Smooth muscle cell (in vitro differentiated cells): Measurements from ENCODE around the gene ADAMTS17. TPM values are rescaled to one million over a fixed set of nuclear protein-coding genes. Genes with fewer than 3 reads are reported as not detected.

Experiments used
- DNase-seq: peaks from one replicate; lab custom pipeline; 2025; ENCODE audit not compliant: unreplicated experiment; lab: John Stamatoyannopoulos, UW
- H2AFZ ChIP-seq: fragments of 200-600 bp; sonication (generic); 2 replicates; pipeline ENCODE4 v1.6.0; 2016; ENCODE audit warnings: antibody characterized with exemption, low read depth, mild to moderate bottlenecking
- H3F3A ChIP-seq: fragments of 200-600 bp; sonication (generic); 2 replicates; pipeline ENCODE4 v1.6.0; 2017; ENCODE audit warnings: antibody characterized with exemption, low read depth
- H3K27ac ChIP-seq: fragments of 200-600 bp; sonication (generic); 2 replicates; pipeline ENCODE4 v1.5.1; 2016; ENCODE audit warnings: low read depth, mild to moderate bottlenecking
- H3K27me3 ChIP-seq: fragments of 200-600 bp; sonication (generic); 2 replicates; pipeline ENCODE4 v1.6.1; 2016; ENCODE audit warnings: low read depth, mild to moderate bottlenecking
- H3K36me3 ChIP-seq: fragments of 200-600 bp; sonication (generic); 2 replicates; pipeline ENCODE4 v1.5.1; 2016; ENCODE audit warnings: low read depth
- H3K4me1 ChIP-seq: fragments of 200-600 bp; sonication (generic); 2 replicates; pipeline ENCODE4 v1.5.1; 2016; ENCODE audit warnings: low read depth
- H3K4me2 ChIP-seq: fragments of 200-600 bp; sonication (generic); 2 replicates; pipeline ENCODE4 v1.6.0; 2016; ENCODE audit warnings: mild to moderate bottlenecking
- H3K4me3 ChIP-seq: fragments of 200-600 bp; sonication (generic); 2 replicates; pipeline ENCODE4 v1.5.1; 2016; ENCODE audit warnings: mild to moderate bottlenecking
- H3K79me2 ChIP-seq: fragments of 200-600 bp; sonication (generic); 2 replicates; pipeline ENCODE4 v1.6.0; 2016; ENCODE audit warnings: low read depth, mild to moderate bottlenecking
- H3K9ac ChIP-seq: fragments of 200-600 bp; sonication (generic); 2 replicates; pipeline ENCODE4 v1.6.0; 2016; ENCODE audit warnings: low read depth
- H3K9me3 ChIP-seq: fragments of 200-600 bp; sonication (generic); replicated peaks from 2 replicates; pipeline ENCODE4 v1.5.1; 2016; ENCODE audit warnings: low read depth
- H4K20me1 ChIP-seq: fragments of 200-600 bp; sonication (generic); 2 replicates; pipeline ENCODE4 v1.6.0; 2016; ENCODE audit warnings: low read depth
- CTCF ChIP-seq: fragments of 200-600 bp; sonication (generic); IDR thresholded peaks from 2 replicates; pipeline ENCODE4 v1.5.1; 2017; ENCODE audit warnings: borderline replicate concordance, mild to moderate bottlenecking, antibody characterized with exemption; ENCODE audit not compliant: insufficient read depth, poor library complexity, severe bottlenecking
- WGBS: methylation state at CpG from one replicate; pipeline ENCODE4 v1.1.7; 2016; ENCODE audit warnings: low lambda C conversion rate; 5-methylcytosine and 5-hydroxymethylcytosine counted together
- polyA plus RNA-seq: library from polyadenylated mRNA; unstranded; fragments of >200 nt; fragmentation: Nextera tagmentation; extraction: Ambion mirVana; gene quantifications from 2 replicates; pipeline ENCODE4 v1.2.1, GENCODE V29; 2016
- total RNA-seq: library from RNA; depleted of rRNA; stranded (reverse); fragments of >200 nt; gene quantifications from 2 replicates; pipeline ENCODE4 v1.2.3, GENCODE V29; 2014

ADAMTS17 gene
- total and polyA plus RNA-seq, 2 experiments from 2014 or later: 0.63 to 3.1 TPM

DNA sequence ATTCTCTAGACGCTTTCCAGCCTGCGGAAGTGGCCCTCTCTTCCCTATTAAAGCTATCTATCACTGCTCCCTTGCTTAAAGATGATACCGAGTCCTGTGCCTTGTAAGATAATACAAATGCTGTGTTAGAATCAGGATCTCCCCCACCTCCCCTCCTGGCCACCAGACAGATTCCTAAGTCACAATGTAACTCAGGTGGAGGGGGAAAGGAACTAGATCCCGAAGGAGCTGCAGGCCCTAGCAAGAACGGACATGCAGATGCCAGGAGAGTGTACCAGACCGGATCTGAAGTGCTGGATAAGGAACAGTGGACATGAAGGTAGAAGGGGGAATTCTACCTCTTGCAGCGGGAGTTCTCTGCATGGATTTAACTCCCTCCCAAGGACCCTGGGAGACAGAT lies 377.8 kb downstream of the ADAMTS17 start:
- peaks cover 8% of the 10 kb centered on the region for H3K27me3 ChIP-seq
- H3K36me3 ChIP-seq: no peaks in the 10 kb centered on the region
- no peak overlapping the region for H3K4me2 ChIP-seq
- no peak for DNase-seq
- TF ChIP-seq CTCF: no peak
- H3F3A ChIP-seq: no peaks in the 10 kb centered on the region
- no peak overlapping the region for H3K9ac ChIP-seq
- H3K9me3 ChIP-seq: no peaks in the 10 kb centered on the region
- H3K4me3 ChIP-seq: no peak overlapping the region
- no peak overlapping the region for H3K27ac ChIP-seq
- H3K4me1 ChIP-seq: no peaks in the 10 kb centered on the region
- 90% methylated on average over 7 of the region's 7 CpGs for WGBS
- H3K79me2 ChIP-seq: no peaks in the 10 kb centered on the region
- H2AFZ ChIP-seq: no peak overlapping the region
- no peaks in the 10 kb centered on the region for H4K20me1 ChIP-seq

DNA sequence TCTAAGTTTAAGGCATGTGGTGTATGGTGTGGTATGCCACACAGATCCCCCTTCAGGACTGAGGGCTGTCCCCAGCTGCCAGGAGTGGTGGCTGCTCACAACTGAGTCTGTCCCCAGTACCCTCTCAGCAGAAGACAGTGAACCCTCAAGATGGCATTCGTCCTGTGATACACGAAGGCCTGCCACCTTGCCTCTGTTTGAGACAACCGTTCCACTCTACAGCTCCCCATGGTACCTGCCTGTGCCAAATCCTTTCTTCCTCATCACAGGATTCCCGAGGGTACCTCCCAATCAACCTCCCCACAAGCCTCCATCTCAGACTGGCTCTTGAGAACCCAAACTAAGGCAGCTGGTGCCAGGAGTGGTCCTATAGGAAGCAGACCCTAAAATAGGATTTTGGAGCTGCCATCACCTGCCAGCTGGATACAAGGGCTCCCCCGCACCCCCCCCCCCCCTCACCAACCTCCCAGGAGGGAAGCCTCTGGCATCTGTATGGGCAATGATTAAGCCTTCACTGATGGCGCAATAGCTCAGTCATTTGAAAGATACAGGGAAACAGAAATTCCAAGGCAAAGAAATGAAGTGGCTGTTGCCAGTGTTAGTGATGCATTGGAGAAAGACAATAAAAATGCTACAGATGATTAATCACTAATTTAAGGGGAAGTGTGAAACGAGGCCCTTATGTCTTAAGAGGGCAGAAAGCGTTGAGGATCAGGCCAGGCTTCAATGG lies 378.5 kb downstream of the ADAMTS17 start:
- Histone ChIP-seq H2AFZ (no peak overlapping the region), H4K20me1 (no peaks in the 10 kb centered on the region), H3K9ac (no peak overlapping the region), H3K4me3 (no peak overlapping the region), H3F3A (no peaks in the 10 kb centered on the region), H3K36me3 (no peaks in the 10 kb centered on the region), H3K9me3 (no peaks in the 10 kb centered on the region), H3K27ac (no peak overlapping the region), H3K4me1 (no peaks in the 10 kb centered on the region), H3K79me2 (no peaks in the 10 kb centered on the region), H3K4me2 (no peak overlapping the region), H3K27me3 (peaks cover 8% of the 10 kb centered on the region)
- 87% methylated on average over 8 of the region's 8 CpGs for WGBS
- no peak for TF ChIP-seq CTCF
- no peak for DNase-seq

- Histone ChIP-seq H3F3A (no peaks in the 10 kb centered on the region), H2AFZ (no peak overlapping the region), H3K27me3 (peaks cover 8% of the 10 kb centered on the region), H3K4me3 (no peak overlapping the region), H3K4me2 (no peak overlapping the region), H4K20me1 (no peaks in the 10 kb centered on the region), H3K79me2 (no peaks in the 10 kb centered on the region), H3K36me3 (no peaks in the 10 kb centered on the region), H3K4me1 (no peaks in the 10 kb centered on the region), H3K9me3 (no peaks in the 10 kb centered on the region), H3K27ac (no peak overlapping the region), H3K9ac (no peak overlapping the region)
- 89% methylated on average over 19 of the region's 19 CpGs for WGBS
- no peak for DNase-seq
- TF ChIP-seq CTCF: no peak
Measured at GRCh38 chr15:99962006-99962561, 379.7 kb downstream of the ADAMTS17 start.
